Measurements from ENCODE around the gene MFSD11.
A peak's percentile ranks its signal among the peaks of the same experiment; 100 is the strongest.
"Not testable (repeated sequence)": the region's sequence is repeated elsewhere in the genome, so short reads cannot be mapped to it uniquely, and the experiment has no call there.

MFSD11 gene

DNA sequence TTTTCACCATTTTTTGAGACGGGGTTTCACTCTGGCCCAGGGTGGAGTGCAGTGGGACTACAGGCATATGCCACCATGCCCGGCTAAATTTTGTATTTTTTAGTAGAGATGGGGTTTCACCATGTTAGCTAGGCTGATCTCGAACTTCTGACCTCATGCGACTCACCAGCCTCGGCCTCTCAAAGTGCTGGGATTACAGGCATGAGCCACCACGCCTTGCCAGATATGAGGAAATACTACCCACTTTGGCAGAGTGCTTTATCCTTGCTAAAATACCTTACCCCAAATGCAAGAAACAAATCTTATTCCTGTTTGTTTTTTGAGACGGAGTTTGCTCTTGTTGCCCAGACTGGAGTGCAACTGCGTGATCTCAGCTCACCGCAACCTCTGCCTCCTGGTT is 67.4 kb downstream of the MFSD11 start:
- DNase-seq: no peak

DNA sequence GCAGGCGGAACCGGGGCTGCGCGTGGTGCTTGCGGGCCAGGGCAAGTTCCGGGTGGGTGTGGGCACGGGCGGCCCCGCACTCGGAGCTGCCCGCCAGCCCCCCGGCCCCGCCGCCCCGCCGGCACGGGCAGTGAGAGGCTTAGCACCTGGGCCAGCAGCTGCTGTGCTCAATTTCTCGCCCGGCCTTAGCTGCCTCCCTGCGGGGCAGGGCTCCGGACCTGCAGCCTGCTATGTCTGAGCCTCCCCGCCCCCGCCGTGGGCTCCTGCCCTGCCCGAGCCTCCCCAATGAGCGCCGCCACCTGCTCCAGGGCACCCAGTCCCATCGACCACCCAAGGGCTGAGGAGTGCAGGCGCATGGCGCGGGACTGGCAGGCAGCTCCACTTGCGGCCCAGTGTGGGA is 68.2 kb downstream of the MFSD11 start:
- DNase-seq: not testable (repeated sequence)

DNA sequence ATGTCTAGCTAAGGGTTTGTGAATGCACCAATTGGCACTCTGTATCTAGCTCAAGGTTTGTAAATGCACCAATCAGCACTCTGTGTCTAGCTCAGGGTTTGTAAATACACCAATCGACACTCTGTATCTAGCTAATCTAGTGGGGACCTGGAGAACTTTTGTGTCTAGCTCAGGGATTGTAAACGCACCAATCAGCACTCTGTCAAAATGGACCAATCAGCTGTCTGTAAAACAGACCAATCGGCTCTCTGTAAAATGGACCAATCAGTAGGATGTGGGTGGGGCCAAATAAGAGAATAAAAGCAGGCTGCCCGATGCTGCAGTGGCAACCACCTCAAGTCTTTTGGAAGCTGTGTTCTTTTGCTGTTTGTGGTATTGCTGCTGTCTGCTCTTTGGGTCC is 68.8 kb downstream of the MFSD11 start:
- DNase-seq: not testable (repeated sequence)

DNA sequence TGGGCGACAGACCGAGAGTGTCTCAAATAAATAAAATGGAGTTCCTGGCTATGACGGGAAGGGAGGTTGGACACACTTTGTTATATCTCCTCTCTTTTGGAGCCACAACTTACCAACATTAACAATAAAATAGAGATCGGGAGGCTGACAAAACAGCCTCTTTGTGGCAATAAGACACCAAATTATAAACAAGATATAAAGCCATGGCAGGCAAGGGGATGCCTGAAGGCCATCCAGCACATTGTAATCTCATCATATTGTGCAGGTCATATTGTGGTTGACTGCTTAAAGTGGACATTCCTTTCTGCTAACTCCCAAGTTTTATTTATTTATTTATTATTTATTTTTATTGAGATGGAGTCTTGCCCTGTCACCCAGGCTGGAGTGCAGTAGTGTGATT is 70.4 kb downstream of the MFSD11 start:
- no peak for DNase-seq

DNA sequence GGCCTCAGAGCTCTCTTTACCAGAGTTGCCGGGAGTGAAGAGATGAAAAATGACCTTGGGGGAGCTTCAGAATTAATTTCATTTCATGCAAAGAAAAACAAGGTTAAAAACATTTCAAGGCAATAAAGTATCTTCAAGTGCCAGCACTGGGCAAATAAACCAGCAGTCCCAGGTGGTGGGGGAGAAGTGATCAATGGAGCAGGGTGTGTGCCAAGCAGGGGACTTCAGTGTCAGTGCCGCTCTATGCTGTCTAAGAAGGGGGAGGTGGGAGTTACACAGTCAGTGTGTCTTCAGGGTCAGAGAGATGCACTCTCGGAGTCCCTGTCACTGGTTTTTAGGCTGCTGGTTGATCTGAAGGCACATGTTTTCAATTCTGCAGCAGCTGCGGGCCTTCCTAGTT is 73.0 kb downstream of the MFSD11 start:
- DNase-seq: no peak

DNA sequence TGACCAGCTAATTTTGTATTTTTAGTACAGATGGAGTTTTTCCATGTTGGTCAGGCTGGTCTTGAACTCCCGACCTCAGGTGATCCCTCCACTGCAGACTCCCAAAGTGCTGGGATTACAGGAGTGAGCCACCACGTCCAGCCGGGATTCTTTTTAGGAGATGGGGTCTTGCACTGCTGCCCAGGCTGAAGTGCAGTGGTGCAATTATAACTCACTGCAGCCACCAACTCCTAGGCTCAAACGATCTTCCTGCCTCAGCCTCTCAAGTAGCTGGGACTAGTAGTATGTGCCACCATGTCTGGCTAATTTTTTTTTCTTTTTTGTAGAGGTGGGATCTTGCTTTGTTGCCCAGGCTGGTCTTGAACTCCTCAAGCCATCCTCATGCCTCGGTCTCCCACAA is 73.9 kb downstream of the MFSD11 start:
- no peak for DNase-seq

DNA sequence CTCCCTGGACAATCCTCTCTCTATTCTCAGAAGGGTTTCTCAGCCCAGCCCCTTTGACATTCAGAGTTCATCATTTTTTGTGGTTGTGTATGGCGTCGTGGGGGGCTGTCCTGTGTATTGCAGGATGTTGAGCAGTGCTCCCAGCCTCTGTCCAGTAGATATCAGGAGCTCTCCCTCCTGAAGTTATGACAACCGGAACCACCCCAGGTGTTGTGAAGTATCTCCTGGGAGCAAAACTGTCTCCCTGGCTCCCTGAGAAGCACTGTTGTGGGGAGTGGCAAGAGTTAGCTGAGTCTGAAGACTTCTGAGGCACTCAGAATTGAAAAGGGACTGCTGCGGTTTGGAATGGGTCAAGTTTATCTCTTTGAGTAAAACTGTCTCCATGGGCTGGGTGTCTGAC is 74.3 kb downstream of the MFSD11 start:
- no peak for DNase-seq

DNA sequence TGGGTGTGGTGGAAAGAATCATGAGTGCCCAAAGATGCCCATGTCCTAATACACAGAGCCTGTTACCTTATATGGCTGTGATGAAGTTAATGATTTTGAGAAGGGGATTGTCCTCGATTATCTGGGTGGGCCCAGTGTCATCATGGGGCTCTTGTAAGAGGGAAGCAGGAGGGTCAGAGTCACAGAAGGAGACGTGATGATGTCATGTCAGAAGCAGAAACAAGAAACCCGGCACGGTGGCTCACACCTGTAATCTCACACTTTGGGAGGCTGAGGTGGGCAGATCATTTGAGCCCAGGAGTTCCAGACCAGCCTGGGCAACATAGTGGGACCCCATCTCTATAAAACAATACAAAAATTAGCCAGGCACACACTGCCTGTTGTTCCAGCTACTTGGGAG is 75.0 kb downstream of the MFSD11 start:
- no peak for DNase-seq

DNA sequence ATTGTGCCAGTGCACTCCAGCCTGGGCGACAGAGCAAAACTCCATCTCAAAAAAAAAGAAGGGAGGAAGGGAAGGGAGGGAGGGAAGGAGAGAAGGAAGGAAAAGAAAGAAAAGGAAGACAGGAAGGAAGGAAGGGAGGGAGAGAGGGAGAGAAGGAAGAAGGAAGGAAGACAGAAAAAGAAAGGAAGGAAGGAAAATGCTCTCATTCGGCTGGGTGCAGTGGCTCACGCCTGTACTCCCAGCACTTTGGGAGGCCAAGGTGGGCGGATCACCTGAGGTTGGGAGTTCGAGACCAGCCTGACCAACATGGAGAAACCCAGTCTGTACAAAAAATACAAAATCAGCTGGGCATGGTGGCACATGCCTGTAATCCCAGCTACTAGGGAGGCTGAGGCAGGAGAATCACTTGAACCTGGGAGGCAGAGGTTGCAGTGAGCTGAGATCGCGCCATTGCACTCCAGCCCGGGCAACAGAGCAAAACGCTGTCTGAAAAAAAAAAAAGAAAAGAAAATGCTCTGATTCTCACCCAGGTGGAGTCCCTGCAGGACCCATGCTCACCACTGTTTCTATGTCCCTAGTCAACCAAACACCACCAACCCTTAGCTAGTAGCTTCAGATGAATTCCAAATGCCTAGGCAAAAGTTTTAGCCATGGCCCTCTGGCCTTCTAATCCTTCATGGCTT is 78.1 kb downstream of the MFSD11 start:
- not testable (repeated sequence) for DNase-seq

DNA sequence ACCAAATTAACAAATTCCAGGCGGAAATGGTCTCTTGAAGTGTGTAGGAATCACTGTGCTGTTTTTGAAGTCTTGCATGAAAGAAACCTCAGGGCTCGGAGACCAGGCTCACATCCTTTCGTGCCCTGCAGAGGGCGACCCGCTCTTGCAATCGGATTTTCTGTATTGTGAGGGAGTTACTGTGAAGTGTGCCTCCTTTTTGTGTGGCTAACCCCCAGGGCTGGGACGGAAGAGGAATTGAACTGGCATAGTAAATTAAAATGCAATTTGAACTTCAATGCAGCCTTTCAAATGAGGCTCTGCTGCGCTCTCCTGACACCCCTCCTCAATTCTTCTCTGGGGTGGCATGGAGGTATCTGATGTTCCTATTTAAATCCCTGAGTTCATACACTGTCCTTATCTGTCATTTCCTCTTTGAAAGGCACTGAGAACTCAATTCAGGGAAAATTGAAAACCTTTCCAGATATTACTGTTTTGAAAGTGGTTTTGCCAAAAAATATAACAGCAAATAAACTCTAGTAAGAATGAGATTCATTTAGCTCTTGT is 78.7 kb downstream of the MFSD11 start:
- peak; percentile 31 to 40 for DNase-seq

DNA sequence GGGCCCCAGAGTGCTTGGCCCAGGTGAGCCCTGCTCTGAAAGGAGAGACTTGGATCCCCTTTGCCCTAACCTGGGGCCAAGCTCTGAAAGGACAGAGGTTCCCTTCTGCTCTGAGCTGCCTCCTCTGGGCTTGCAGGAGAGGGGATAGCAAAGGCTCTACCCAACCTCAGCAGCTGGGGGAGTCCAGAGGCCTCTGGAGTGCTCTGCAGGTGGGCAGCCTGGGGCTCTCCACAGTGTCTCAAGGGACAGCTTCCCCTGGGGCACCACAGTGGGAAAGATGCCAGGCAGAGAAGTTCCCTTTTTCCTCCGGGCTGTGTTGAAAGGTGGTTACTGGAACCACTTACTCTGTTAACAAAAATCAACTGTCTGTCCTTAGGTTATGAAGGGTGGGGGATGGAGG is 82.1 kb downstream of the MFSD11 start:
- DNase-seq: no peak

DNA sequence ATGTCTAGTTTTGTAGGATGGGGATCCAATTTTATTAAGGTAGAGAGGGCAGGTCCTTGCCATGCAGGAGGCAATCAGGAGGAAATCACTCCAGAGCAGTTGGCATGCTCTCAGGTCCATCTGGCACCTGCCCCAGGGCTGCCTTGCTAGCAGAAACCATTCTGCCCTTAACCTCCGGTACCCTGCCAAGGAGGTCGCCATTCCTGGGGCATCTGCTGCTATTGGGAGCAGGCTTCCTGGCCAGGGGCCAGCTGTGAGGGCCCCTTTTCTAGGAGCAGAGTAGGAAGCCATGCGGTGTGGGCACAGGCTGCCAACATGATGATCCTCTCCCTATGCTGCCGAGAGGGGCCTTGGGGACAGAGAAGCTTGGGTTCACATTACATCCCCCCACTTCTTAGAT is 82.6 kb downstream of the MFSD11 start:
- no peak for DNase-seq

DNA sequence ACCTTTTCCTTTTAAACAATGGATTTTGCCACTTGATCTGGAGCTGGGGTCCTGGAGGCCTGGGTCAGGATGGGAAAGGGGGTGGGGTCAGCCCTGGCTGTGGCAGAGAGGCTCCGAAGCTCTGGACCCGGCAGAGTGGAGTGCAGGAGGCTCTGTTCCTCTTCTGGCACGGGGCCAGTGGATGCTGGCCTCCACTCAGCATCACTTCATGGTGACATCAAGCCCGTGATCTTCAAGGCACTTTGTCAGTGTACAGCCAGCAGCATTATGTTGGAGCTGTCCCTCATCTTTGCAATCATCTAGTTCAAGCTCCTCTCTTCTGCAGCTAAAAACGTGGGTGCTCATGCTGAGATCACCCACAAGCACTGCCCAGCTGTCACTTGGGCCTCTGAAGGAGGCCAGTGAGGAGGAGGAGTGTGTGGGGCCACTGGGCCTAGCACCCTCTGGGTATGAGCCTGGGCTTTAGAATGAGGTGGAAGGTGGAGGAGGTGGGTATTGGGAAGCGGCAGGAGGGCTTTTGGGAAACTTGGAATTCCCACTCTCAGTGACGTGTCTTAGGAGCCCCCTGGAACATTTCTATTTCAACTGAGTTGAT is 84.4 kb downstream of the MFSD11 start:
- DNase-seq: no peak

DNA sequence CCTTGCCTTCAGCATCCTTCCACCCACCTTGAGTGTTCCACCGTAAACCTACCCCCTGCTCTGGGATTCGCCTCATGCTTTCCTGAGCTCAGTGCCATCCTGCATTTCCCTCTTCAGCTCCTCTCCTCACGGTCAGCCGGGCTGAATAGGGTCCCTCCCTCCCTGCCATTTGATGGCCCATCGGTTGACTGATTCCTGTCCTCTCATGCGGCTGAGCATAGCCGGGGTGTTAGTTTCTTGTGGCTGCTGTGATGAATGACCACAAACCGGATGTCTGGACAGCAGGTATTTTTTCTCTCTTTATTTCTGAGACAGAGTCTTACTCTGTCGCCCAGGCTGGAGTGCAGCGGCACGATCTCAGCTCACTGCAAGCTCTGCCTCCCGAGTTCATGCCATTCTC is 86.2 kb downstream of the MFSD11 start:
- DNase-seq: no peak

DNA sequence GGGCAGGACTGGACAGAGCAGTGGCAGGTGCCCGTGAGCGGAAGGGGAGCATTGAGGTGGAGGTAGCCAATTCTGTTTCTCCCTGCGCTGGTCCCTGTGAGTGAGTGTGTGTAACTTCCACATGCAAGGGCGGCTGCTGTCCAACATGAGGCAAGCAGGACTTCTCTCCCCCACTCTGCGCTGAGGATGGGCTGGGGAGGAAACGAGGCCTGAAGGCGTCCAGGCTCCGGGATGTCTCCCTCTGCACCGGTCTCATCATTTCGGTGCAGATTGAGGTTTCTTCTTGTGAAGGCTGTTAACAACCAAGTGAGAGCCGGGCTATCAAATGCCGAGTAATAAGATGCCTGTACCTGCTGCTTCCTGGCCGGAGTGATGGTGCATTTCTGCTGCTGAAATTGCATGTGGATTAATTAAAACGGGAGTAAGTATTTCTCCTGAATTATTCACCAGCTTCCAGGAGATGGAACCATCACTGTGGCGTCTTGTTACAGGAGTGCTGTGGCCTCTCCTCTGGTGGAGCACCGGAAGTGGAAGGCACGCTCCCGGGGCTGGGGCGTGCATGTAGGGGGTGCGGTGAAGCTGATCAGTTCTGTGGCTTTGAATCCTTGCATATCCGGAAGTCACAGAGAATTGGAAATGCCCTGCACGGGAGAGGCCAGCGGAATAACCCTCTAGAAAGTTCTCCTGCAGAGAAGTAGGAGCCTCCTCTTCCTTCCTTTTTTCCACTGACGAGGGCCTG is 88.6 kb downstream of the MFSD11 start:
- no peak for DNase-seq

DNA sequence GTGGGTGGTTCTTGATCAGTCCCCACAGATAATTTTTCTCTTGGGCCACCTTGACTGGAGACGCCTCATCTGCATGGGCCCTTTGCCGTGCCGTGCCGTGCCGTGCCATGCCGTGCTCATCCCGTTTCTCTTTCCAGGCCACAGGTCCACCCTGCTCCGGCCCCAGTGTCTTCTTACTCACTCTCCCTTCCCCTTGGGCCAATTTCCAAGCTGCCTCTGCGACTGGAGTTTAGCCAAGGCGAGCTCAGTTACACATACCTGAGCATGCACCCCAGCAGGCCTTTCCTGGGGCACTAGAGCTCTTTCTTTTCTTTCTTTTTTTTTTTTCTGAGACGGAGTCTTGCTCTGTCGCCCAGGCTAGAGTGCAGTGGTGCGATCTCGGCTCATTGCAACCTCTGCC is 89.8 kb downstream of the MFSD11 start:
- DNase-seq: no peak
